ENCODE data around the gene FRS3. TPM values are rescaled to one million over a fixed set of nuclear protein-coding genes. Genes with fewer than 3 reads are reported as not detected.

The FRS3 gene
- total RNA-seq, 2 donors from 2014 or later = 2.6 to 3.4 TPM

- H3K9me3 ChIP-seq = no peaks in the 10 kb centered on the region
Observed at GRCh38 chr6:41783106-41783780, 3.5 kb upstream of the FRS3 start.

GRCh38 chr6:41781366-41781730, 1.6 kb upstream of the FRS3 start:
- TF ChIP-seq, protein P1, sequence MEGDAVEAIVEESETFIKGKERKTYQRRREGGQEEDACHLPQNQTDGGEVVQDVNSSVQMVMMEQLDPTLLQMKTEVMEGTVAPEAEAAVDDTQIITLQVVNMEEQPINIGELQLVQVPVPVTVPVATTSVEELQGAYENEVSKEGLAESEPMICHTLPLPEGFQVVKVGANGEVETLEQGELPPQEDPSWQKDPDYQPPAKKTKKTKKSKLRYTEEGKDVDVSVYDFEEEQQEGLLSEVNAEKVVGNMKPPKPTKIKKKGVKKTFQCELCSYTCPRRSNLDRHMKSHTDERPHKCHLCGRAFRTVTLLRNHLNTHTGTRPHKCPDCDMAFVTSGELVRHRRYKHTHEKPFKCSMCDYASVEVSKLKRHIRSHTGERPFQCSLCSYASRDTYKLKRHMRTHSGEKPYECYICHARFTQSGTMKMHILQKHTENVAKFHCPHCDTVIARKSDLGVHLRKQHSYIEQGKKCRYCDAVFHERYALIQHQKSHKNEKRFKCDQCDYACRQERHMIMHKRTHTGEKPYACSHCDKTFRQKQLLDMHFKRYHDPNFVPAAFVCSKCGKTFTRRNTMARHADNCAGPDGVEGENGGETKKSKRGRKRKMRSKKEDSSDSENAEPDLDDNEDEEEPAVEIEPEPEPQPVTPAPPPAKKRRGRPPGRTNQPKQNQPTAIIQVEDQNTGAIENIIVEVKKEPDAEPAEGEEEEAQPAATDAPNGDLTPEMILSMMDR (IDR thresholded peaks at IDR 0.05) = no peak
- H3K4me3 ChIP-seq = peak overlapping the region; percentile 54 to 82
- H3K36me3 ChIP-seq = peaks cover 8% of the 10 kb centered on the region
- H3K9me3 ChIP-seq = no peaks in the 10 kb centered on the region
- peaks cover 0 to 50% of the 10 kb centered on the region in 2 donors for H3K4me1 ChIP-seq
- no peaks in the 10 kb centered on the region for H3K27me3 ChIP-seq
- no peak for DNase-seq (ENCODE audit: low spot score)
- peak overlapping the region; percentile 84 to 87 for H3K27ac ChIP-seq

More at GRCh38 chr6:41783106-41783780, 3.5 kb upstream of the FRS3 start:
- H3K27ac ChIP-seq = no peak overlapping the region
- H3K4me3 ChIP-seq = no peak overlapping the region
- H3K4me1 ChIP-seq = peaks cover 0 to 50% of the 10 kb centered on the region in 2 donors
- H3K36me3 ChIP-seq = no peaks in the 10 kb centered on the region
- TF ChIP-seq, protein P1 (IDR thresholded peaks at IDR 0.05) = no peak
- DNase-seq (ENCODE audit: low spot score) = no peak
- no peaks in the 10 kb centered on the region for H3K27me3 ChIP-seq

- TF ChIP-seq, protein P1 (IDR thresholded peaks at IDR 0.05) = no peak
- H3K27ac ChIP-seq = peak within 1 kb of the TSS; percentile 84 to 87
- H3K4me3 ChIP-seq = peak within 1 kb of the TSS; percentile 54 to 82
- peak; percentile 75 for DNase-seq (ENCODE audit: low spot score)
- peaks cover 11% of the 10 kb centered on the region for H3K36me3 ChIP-seq
- no peaks in the 10 kb centered on the region for H3K9me3 ChIP-seq
- peaks cover 0 to 44% of the 10 kb centered on the region in 2 donors for H3K4me1 ChIP-seq
- H3K27me3 ChIP-seq = no peaks in the 10 kb centered on the region
Observed at GRCh38 chr6:41780551-41781365, 1.1 kb upstream of the FRS3 start, which contains the start of gene PRICKLE4. Gene PRICKLE4 (plus strand): TSS chr6:41780782. CDS start chr6:41783474, 2,692 bp downstream.

GRCh38 chr6:41779336-41779735, 364 bp downstream of the FRS3 start:
- H3K36me3 ChIP-seq = peaks cover 26% of the 10 kb centered on the region
- peak overlapping the region; percentile 52 to 84 for H3K27ac ChIP-seq
- TF ChIP-seq, protein P1 (IDR thresholded peaks at IDR 0.05) = no peak
- no peak for DNase-seq (ENCODE audit: low spot score)
- peak overlapping the region; percentile 54 to 82 for H3K4me3 ChIP-seq
- H3K4me1 ChIP-seq = peaks cover 0 to 30% of the 10 kb centered on the region in 2 donors
- no peaks in the 10 kb centered on the region for H3K27me3 ChIP-seq
- no peaks in the 10 kb centered on the region for H3K9me3 ChIP-seq

- TF ChIP-seq, protein P1 (IDR thresholded peaks at IDR 0.05) = no peak
Observed at GRCh38 chr6:41778895-41779294, 805 bp downstream of the FRS3 start.

More at GRCh38 chr6:41778895-41779294, 805 bp downstream of the FRS3 start:
- DNase-seq (ENCODE audit: low spot score) = no peak
- Histone ChIP-seq H3K36me3 (peaks cover 30% of the 10 kb centered on the region), H3K27ac (no peak overlapping the region), H3K27me3 (no peaks in the 10 kb centered on the region), H3K9me3 (no peaks in the 10 kb centered on the region), H3K4me3 (peak overlapping the region; percentile 54 to 82), H3K4me1 (peaks cover 0 to 29% of the 10 kb centered on the region in 2 donors)

Data from right atrium auricular region (tissue), 2 donors.